Kidney epithelial cell (primary cell): ENCODE measurements around the gene FBXL15. TPM values are rescaled to one million over a fixed set of nuclear protein-coding genes. Genes with fewer than 3 reads are reported as not detected.

Experiments used
- DNase-seq: peaks from one replicate; pipeline ENCODE4 v3.0.0-alpha.2; 2010; ENCODE audit warnings: low read depth
- H3K27me3 ChIP-seq: 2 replicates; pipeline ENCODE4 v1.6.0; 2011; ENCODE audit warnings: low read length; ENCODE audit not compliant: control insufficient read depth, insufficient read depth
- H3K36me3 ChIP-seq: 2 replicates; pipeline ENCODE4 v1.5.1; 2011; ENCODE audit warnings: low read length; ENCODE audit not compliant: control insufficient read depth, insufficient read depth
- H3K4me3 ChIP-seq: 2 replicates; pipeline ENCODE4 v1.5.1; 2011; ENCODE audit warnings: low read depth, mild to moderate bottlenecking, control low read depth, low read length
- CTCF ChIP-seq: IDR thresholded peaks from 2 replicates; pipeline ENCODE4 v1.5.1; 2011; ENCODE audit warnings: mild to moderate bottlenecking, moderate library complexity, low read length, control low read depth, inconsistent platforms; ENCODE audit not compliant: insufficient read depth, poor library complexity, severe bottlenecking
- total RNA-seq: library from RNA; depleted of rRNA; stranded (reverse); fragments of >200 nt; gene quantifications from 2 replicates; pipeline ENCODE4 v1.2.3, GENCODE V29; 2015

Gene FBXL15
- 20.6 and 26.6 TPM in 2 replicates for total RNA-seq

GRCh38 chr10:102420714-102421506, at the start of gene FBXL15:
Gene FBXL15 (plus strand): TSS chr10:102420836. CDS start chr10:102421130, 294 bp downstream.
- no peak for TF ChIP-seq CTCF
- H3K36me3 ChIP-seq, result no peaks in the 10 kb centered on the region
- peaks cover 20% of the 10 kb centered on the region for H3K27me3 ChIP-seq
- peak within 1 kb of the TSS; percentile 62 for H3K4me3 ChIP-seq
- DNase-seq, result peak; percentile 69

- DNase-seq, result no peak
- no peak for TF ChIP-seq CTCF
- Histone ChIP-seq H3K27me3 (no peaks in the 10 kb centered on the region), H3K36me3 (peaks cover 11% of the 10 kb centered on the region), H3K4me3 (no peak overlapping the region)
Observed at GRCh38 chr10:102371295-102371694, 49.3 kb upstream of the FBXL15 start.

- H3K36me3 ChIP-seq, result peaks cover 8% of the 10 kb centered on the region
- TF ChIP-seq CTCF, result peak; percentile 3
- H3K4me3 ChIP-seq, result no peak overlapping the region
- no peaks in the 10 kb centered on the region for H3K27me3 ChIP-seq
- no peak for DNase-seq
Observed at GRCh38 chr10:102375250-102375649, 45.4 kb upstream of the FBXL15 start.

- no peaks in the 10 kb centered on the region for H3K27me3 ChIP-seq
- no peak overlapping the region for H3K4me3 ChIP-seq
- TF ChIP-seq CTCF, result no peak
- H3K36me3 ChIP-seq, result peaks cover 4% of the 10 kb centered on the region
- no peak for DNase-seq
Observed at GRCh38 chr10:102375867-102376266, 44.8 kb upstream of the FBXL15 start.

- DNase-seq, result no peak
- H3K27me3 ChIP-seq, result no peaks in the 10 kb centered on the region
- TF ChIP-seq CTCF, result no peak
- H3K36me3 ChIP-seq, result peaks cover 3% of the 10 kb centered on the region
- H3K4me3 ChIP-seq, result no peak overlapping the region
Observed at GRCh38 chr10:102376901-102377300, 43.7 kb upstream of the FBXL15 start.

GRCh38 chr10:102379383-102379782, 41.3 kb upstream of the FBXL15 start:
- peaks cover 5% of the 10 kb centered on the region for H3K36me3 ChIP-seq
- no peak overlapping the region for H3K4me3 ChIP-seq
- no peaks in the 10 kb centered on the region for H3K27me3 ChIP-seq
- TF ChIP-seq CTCF, result no peak
- no peak for DNase-seq
